ENCODE results near the gene TEX264. TPM values are rescaled to one million over a fixed set of nuclear protein-coding genes. Genes with fewer than 3 reads are reported as not detected.

Gene TEX264
- total RNA-seq, 1 experiment from 2014 or later, result 56.3 TPM

DNA sequence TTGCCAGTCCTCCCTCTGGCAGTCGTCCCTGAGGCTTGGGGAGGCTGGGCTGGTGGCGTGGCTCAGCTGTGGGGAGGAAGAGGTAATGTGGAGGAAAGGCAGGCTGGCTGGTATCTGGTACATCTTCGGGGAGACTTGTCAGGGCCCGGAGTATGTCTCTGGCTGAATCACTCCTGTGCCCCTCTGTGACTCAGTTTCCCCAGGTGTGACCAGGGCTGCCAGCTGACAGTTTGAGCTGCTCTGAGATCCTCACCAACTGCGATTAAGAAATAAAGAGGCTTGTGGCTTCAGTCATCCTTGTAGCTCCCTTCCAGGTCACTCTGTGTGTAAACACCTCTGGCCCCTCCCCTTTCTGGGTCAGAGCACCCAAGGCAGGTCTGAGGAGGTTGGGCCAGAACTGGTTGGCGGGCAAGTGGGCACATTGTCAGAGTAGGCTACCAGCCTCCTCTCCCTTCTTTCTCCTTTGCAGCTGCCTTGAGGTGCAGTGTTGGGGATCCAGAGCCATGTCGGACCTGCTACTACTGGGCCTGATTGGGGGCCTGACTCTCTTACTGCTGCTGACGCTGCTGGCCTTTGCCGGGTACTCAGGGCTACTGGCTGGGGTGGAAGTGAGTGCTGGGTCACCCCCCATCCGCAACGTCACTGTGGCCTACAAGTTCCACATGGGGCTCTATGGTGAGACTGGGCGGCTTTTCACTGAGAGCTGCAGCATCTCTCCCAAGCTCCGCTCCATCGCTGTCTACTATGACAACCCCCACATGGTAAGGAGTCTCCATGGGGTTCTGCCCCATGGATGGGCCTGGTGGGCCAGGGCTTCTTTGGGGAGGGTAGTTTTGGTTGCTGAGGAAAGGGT is 3.0 kb downstream of the TEX264 start:
- DNase-seq (ENCODE audit: low read depth), result no peak

DNA sequence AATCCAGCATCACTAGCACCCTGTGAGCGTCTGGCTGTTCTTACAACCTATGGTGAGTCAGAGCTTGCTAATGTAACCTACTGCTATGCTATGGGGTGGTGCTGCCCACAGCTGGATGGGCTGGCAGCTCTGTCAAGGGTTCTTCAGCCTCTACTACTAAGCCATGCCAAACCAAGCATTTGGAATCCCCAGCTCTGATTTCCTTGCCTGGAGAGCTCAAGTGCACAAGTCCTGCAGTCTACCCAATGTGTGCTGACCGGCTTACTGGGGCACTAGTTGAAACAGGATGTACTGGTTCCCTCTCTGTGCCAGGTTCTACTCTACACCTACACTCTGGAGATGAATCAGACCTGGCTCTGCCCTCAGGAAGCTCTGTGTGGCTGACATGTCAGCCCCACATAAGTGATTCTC is 4.2 kb downstream of the TEX264 start:
- DNase-seq (ENCODE audit: low read depth), result peak; percentile 61

DNA sequence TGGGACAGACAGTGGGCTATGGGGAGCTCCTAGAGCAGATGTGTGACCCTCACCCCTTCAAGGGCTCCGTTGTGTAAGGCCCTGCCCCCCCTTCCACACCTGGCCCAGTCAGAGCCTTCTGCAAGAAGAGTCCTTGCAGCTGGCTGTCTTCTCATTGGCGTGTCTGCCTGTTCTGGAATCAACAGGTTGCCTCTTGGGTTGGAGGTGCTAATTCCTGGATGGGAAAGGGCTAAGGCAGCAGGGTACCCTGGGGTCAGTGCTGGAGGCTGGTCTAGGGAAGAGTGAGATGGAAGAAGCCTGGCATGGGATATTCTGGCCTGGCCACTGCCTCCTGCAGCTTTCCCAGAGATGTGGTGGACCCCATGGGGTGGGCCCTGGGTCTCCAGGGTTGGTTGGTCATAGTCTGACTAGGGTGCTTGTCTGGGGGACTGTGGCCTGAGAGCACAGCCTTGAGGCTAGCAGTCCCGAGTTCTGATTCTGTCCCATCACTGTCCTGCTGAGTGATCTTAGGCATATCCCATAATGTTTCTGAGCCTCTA is 5.1 kb downstream of the TEX264 start:
- no peak for DNase-seq (ENCODE audit: low read depth)

DNA sequence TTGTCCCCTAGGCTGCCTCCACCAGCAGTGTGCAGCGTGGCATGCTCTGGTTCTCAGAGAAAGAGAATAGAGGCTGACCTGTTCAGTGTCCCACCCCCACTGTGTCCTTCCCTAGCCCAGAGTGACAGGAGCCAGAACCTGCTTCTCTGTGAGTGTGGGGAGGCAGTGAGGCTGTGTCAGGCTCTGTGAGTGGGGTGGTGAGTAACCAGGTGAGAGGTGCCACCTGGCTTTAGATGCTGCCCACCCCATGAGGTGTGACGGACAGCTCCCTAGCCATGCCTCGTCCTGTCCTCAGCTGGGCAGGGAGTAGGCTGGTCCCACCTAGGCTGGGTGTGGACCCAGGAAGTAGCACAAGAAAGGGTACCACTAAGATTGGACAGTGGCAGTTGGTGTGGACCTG is 6.3 kb downstream of the TEX264 start:
- no peak for DNase-seq (ENCODE audit: low read depth)

DNA sequence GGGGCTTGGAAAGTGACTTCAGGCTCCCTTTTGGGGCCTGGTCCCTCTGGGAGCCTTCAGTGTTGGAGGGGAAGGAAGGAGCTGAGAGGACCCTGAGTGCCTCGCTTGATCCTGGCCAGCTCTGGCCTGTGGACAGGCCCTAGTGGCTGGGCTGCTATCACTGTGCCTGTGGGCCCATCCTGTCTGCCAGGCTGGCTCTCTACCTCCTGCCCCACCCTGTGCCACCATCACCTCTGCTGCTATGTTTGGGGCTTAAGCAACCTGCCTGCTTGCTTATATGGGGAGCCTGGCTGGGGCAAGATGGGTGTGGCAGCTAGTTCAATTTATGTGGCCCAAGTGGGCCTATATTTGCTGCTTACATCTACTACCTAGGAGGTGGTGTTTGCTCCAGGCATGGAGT is 7.1 kb downstream of the TEX264 start:
- no peak for DNase-seq (ENCODE audit: low read depth)

- no peak for DNase-seq (ENCODE audit: low read depth)
Measured at GRCh38 chr3:51678641-51679040, 7.6 kb downstream of the TEX264 start.

- no peak for DNase-seq (ENCODE audit: low read depth)
Measured at GRCh38 chr3:51679318-51679717, 8.3 kb downstream of the TEX264 start.

DNA sequence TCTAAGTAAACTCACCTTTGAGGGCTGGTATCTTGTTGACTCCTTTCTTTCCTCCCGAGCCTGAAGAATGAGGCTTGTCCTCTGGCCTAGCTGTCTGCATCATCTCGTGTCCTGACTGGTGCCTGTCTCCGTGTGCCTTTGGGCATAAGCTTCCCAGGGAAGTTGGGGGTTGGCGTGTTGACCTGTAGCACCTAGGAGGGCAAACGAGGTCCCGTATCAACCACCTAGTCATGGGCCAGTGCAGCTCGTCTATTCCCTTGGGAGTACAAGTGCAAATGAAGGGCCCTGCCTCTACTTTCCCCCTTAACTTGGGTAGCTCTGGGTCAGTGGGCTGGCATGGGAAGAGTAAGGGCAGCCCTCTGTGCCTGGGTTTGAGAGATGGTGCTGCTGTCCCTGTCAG is 8.7 kb downstream of the TEX264 start:
- DNase-seq (ENCODE audit: low read depth), result no peak

- DNase-seq (ENCODE audit: low read depth), result no peak
Measured at GRCh38 chr3:51680196-51680595, 9.1 kb downstream of the TEX264 start.

DNA sequence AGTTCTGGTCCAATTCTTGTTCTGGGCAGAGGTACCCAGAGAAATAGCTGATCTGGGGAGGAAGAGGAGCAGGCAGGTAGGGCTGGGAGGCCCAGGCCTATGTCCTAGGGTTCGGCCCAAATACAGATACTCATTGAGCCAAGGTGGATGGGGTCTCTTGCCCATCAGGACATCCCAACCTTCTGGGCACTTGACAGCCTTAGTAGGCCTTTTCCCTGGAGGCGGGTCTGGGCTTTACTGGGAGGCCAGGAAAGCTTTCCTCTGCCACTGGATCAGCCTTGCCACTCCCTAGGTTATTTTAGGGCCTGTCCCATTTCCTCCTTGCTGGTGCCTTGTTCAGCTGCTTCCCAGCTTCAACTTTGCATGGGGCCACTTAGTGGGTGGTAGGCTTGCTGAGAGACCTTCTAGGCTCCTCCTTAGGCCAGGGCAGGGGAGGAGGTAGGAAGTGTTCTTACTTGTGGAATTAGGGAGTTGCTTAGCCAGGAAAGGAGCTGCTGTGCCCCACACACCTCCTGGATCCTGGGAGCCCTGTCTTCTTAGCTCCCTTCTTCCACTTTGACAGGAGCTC is 9.7 kb downstream of the TEX264 start:
- DNase-seq (ENCODE audit: low read depth), result no peak

- DNase-seq (ENCODE audit: low read depth), result peak; percentile 22
Measured at GRCh38 chr3:51681453-51681852, 10.4 kb downstream of the TEX264 start.

GRCh38 chr3:51682079-51682478 is 11.0 kb downstream of the TEX264 start:
- peak; percentile 81 for DNase-seq (ENCODE audit: low read depth)

- no peak for DNase-seq (ENCODE audit: low read depth)
Measured at GRCh38 chr3:51682526-51682925, 11.5 kb downstream of the TEX264 start.

DNA sequence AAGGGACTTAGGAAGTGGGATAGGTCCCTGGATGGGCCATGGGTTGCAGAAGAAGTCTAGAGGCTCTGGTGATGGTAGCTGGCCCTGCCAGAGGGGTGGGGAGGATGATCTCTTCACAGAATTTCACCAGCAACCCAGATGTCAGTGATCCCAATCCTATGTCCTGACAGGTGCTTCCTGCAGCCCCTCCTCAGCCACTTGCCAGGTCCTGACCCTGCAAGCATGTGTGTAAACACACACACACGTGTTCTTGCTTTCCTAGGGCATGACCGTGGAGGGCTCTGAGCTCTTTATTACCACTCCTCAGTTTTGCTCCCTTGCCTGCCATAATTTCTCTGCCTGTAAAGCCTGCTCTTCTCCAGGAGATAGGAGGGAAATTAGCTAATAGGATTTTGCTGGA is 12.5 kb downstream of the TEX264 start:
- no peak for DNase-seq (ENCODE audit: low read depth)

DNA sequence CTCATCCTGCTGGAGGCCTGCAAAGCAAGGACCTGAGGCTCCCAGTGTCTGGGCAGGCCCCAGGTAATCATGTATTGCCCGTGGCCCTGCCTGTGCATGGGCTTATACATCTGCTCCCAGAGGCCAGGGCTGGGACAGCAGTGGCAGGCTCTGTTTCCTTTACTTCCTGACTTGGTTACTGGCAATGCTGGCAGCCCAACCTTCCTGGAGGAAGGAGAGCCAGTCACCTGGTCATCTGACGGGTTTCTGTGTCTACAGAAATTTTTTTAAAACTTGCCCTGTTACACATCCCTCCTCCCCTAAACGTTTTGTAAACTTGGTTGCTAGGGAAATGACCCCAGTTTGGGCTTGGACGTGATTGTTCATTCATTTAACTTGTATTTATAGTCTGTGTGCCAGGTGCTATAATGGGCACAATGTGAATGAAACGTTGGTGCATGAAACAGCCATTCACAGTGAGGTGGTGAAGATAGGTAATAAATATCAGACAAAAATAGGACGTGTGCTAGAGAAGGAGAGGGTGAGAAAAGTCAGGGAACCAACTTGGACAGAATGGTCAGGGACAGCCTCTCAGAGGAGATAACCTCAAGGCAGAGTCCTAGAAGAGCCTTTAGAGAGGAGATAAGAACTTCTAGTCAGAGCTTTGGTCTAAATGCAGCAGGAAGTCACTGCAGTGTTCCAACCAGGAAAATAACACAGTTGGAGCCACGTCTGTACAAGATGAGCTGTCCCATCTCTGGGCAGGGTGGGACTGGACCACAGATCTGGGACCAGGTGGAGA is 14.1 kb downstream of the TEX264 start:
- no peak for DNase-seq (ENCODE audit: low read depth)

- DNase-seq (ENCODE audit: low read depth), result no peak
Measured at GRCh38 chr3:51686056-51686455, 15.0 kb downstream of the TEX264 start.

DNA sequence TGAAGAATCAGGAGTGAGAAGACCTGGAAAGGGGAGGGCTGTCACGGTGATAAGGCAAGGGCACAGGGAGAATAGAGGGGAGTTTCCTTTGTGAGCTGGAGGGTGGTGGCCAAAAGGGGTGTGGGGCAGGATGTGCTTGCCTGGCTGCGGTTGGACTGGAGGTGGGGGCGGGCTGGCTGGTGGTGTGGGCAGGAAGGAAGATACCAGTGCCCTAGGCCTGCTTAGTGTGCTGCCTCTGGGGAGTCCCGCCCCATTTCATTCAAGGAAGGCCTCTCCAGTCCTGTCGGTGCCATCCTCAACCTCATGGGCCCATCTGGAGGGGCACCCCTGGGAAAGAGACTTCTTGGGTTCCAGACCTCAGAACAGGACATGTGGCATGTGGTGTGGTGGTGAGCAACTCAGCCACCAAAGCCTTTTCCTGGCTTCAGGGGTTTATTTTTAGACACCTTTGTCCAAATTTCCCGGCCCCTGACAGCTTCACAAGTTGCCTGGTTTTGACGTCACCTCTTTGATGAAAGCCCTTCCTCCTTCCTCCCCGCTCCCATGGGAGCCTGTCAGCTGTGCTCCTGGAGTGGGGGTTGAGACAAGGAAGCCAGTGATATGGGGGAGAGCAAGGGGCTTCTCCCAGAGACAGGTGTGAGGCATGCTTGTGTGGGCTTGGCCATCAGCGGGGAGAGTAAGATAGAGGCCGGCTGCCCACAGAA is 15.6 kb downstream of the TEX264 start:
- DNase-seq (ENCODE audit: low read depth), result peak; percentile 51

DNA sequence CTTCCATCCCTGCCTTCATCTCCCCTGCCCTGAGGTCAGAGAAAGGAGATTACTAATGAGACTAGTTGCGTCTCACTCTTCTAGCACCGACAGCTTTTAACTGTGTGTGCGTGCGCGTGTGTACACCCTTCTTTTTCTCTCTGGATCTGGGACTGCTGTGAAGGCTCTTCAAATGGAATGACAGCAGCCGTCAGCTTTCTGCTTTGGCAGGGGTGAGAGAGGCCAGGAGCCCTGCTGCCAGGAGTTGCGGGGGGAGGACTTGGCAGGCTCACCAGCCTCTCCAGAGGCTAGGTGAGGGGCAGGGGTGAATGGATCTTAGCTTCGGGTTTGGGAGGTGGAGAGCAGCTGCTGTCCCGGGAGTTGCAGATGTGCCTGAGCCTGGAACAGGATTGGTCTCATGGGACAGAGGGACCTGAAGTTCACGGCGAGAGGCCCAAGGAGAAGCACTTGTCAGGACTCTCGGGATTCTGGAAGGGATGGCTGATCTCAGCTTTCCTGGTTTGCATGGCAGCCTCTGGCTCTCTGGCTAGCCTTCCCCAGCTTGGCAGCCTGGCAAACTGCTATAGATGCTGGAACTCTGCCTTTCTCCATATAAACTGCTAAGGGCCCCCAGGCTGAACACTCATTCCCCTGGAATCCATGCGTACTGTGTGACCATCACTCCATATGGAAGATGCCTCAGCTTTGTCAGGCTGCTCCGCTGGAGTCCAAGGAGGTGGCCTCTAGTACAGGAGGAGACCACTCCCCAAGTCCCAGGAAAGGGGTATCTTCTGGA is 16.6 kb downstream of the TEX264 start:
- peak; percentile 25 for DNase-seq (ENCODE audit: low read depth)

DNA sequence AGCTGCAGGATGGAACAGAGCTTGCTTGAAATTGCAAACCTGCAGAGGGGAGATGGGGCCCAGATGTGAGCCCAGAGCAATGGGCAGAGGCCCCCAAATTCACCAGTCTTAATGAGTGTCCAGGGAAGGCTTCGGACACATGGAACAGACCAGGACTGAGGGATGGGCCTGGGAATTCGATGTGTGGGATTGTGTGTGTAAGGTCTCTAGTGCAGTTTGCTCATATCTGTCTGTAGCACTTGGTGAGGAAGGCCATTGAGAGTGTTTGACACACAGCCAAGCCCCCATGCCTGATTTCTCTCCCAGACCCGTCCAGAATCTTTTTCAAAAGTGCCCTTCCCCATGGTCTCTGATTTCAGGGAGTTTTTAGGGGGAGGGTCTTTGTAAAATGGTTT is 17.2 kb downstream of the TEX264 start:
- no peak for DNase-seq (ENCODE audit: low read depth)

GRCh38 chr3:51691021-51691420 is 20.0 kb downstream of the TEX264 start:
- no peak for DNase-seq (ENCODE audit: low read depth)

DNA sequence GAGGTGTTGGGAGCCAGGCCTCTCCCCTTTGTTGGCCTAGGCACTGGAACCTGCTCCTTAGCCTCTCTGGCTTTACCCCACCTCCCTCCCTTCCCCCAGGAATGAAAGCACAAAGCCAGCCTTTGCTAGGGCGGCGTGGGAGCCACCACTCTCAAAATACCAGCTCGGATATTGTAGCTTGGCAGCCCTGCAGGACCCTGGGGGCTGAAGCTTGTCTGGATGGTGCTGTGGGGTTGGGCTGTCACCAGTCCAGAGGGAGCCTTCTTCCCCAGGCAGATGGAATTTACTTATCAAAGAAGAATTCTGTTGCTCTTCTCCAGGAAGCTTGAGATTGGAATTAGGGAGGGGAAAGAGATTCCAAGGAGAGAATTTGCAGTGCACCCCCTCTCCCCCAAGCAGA is 20.9 kb downstream of the TEX264 start:
- no peak for DNase-seq (ENCODE audit: low read depth)

Measured in M059J (cell line).